Natural killer cell (primary cell): ENCODE results near the gene ULK4. TPM values are rescaled to one million over a fixed set of nuclear protein-coding genes. Genes with fewer than 3 reads are reported as not detected.

Experiments used
- ATAC-seq, 3 donors: fragments of 150-1000 bp in 2 of 3; fragments of 200-7000 bp in 1 of 3; cut with Tn5 transposase; 1 replicate in 1 of 3; 2 replicates in 2 of 3; pipeline ENCODE4 v1.10.0; 2021; ENCODE audit warnings: mild to moderate bottlenecking in 2 of 3, moderate library complexity in 2 of 3
- DNase-seq, 2 donors: peaks; one replicate each; pipeline versions ENCODE4 v3.0.0 to v3.0.0-alpha.2; 2013 to 2021; ENCODE audit warnings: mixed read lengths in 1 of 2
- H3K27ac ChIP-seq: one replicate; pipeline ENCODE4 v1.5.1; 2013; ENCODE audit warnings: mild to moderate bottlenecking, low read length
- H3K27me3 ChIP-seq: one replicate; pipeline ENCODE4 v1.6.1; 2013; ENCODE audit warnings: low read length; ENCODE audit not compliant: control insufficient read depth, insufficient read depth
- H3K36me3 ChIP-seq: one replicate; pipeline ENCODE4 v1.6.1; 2013; ENCODE audit warnings: low read length; ENCODE audit not compliant: control insufficient read depth, insufficient read depth
- H3K4me1 ChIP-seq: one replicate; pipeline ENCODE4 v1.6.1; 2013; ENCODE audit warnings: low read length; ENCODE audit not compliant: control insufficient read depth, insufficient read depth
- H3K4me3 ChIP-seq: one replicate; pipeline ENCODE4 v1.5.1; 2013; ENCODE audit warnings: low read length
- H3K9me3 ChIP-seq: one replicate; pipeline ENCODE4 v1.6.1; 2013; ENCODE audit warnings: low read length; ENCODE audit not compliant: control insufficient read depth, insufficient read depth
- H3K27ac Mint-ChIP-seq, 2 donors: one replicate each; pipeline ENCODE4 v1.8.0; 2022; ENCODE audit warnings: mild to moderate bottlenecking in 2 of 2, mixed read lengths in 2 of 2, moderate library complexity in 1 of 2
- H3K27me3 Mint-ChIP-seq, 2 donors: one replicate each; pipeline ENCODE4 v1.8.0; 2022; ENCODE audit warnings: low read depth in 2 of 2, mixed read lengths in 2 of 2
- H3K36me3 Mint-ChIP-seq: one replicate; pipeline ENCODE4 v1.8.0; 2022; ENCODE audit warnings: mixed read lengths
- H3K4me1 Mint-ChIP-seq, 2 donors: one replicate each; pipeline ENCODE4 v1.8.0; 2022; ENCODE audit warnings: mixed read lengths in 2 of 2
- H3K4me3 Mint-ChIP-seq: one replicate; pipeline ENCODE4 v1.8.0; 2022; ENCODE audit warnings: mild to moderate bottlenecking, moderate library complexity, mixed read lengths
- H3K9me3 Mint-ChIP-seq, 2 donors: one replicate each; pipeline ENCODE4 v1.8.0; 2022; ENCODE audit warnings: mixed read lengths in 2 of 2
- WGBS: methylation state at CpG from one replicate; pipeline ENCODE4 v1.1.7; 2013; ENCODE audit warnings: missing lambda C conversion rate; ENCODE audit not compliant: insufficient coverage; 5-methylcytosine and 5-hydroxymethylcytosine counted together
- intact Hi-C: fragments of 100-400 bp; cut with micrococcal nuclease; formaldehyde crosslinking; loops from one replicate; pipeline ENCODE4 v1.14.2; 2022
- total RNA-seq, 4 donors: library from RNA; stranded (reverse); fragments of 120-200 nt in 1 of 4; gene quantifications; one replicate each; pipeline versions ENCODE4 v1.2.3 to v1.2.4, GENCODE V29; 2013 to 2022
- TF ChIP-seq, protein P1 (sequence below): fragments of 200-600 bp; IDR thresholded peaks from one replicate; pipeline ENCODE4 v1.8.0; 2022; ENCODE audit warnings: antibody characterized with exemption

ULK4 gene
- total RNA-seq, 3 donors from 2014 or later (not counting 1 experiment from before 2014, with no cell fraction given): 19.2 to 25.7 (median 21.2) TPM

DNA sequence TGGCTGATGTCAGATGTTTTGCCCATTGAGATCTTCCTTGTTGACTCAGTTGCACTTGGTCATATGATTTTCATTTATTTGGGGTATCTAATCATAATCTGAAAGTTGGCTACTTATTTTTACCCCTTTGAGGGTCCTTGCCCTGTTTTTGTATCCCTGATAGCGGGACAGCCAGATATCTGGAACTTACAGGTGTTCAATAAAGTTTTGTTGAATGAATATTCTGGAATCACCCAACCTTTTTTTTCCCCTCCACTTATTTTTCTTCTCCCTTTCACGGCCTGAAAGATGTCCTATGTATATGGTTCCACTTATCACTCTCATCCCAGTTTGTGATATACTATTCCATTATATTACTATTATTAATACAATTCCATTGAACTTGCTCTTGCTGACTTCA is 749.8 kb downstream of the ULK4 start:
- TF ChIP-seq, protein P1, sequence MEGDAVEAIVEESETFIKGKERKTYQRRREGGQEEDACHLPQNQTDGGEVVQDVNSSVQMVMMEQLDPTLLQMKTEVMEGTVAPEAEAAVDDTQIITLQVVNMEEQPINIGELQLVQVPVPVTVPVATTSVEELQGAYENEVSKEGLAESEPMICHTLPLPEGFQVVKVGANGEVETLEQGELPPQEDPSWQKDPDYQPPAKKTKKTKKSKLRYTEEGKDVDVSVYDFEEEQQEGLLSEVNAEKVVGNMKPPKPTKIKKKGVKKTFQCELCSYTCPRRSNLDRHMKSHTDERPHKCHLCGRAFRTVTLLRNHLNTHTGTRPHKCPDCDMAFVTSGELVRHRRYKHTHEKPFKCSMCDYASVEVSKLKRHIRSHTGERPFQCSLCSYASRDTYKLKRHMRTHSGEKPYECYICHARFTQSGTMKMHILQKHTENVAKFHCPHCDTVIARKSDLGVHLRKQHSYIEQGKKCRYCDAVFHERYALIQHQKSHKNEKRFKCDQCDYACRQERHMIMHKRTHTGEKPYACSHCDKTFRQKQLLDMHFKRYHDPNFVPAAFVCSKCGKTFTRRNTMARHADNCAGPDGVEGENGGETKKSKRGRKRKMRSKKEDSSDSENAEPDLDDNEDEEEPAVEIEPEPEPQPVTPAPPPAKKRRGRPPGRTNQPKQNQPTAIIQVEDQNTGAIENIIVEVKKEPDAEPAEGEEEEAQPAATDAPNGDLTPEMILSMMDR: no peak
- no peak for DNase-seq
- Mint-ChIP-seq H3K9me3 (no peaks in the 10 kb centered on the region), H3K4me1 (peaks cover 79 to 80% of the 10 kb centered on the region in 2 donors), H3K4me3 (peak overlapping the region; percentile 51), H3K36me3 (no peaks in the 10 kb centered on the region), H3K27ac (peak overlapping the region; percentile 60 to 72), H3K27me3 (no peaks in the 10 kb centered on the region)
- H3K27ac ChIP-seq: no peak overlapping the region
- no peaks in the 10 kb centered on the region for H3K9me3 ChIP-seq
- intact Hi-C loops: no loop called here
- no peaks in the 10 kb centered on the region for H3K27me3 ChIP-seq
- H3K4me1 ChIP-seq: peaks cover 7% of the 10 kb centered on the region
- H3K36me3 ChIP-seq: no peaks in the 10 kb centered on the region
- WGBS: no CpG with 5 or more reads among the region's 2 CpGs
- no peak overlapping the region for H3K4me3 ChIP-seq
- ATAC-seq: no peak

DNA sequence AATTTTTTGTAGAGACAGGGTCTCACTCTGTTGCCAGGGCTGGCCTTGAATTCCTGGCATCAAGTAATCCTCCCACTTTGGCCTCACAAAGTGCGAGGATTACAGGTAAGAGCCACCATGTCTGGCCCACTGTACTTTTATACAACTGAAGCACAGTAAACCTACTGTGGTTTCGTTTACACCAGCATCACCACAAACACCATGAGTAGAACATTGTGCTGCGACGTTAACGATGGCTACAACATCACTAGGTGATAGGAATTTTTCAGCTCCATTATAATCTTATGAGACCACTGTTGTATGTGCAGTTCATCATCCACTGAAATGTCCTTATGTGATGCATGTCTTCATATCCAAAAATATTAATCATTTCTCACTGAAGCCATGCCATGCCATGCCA is 750.9 kb downstream of the ULK4 start:
- no peaks in the 10 kb centered on the region for H3K9me3 Mint-ChIP-seq
- ATAC-seq: peak; percentile 31 to 70 (median 53)
- TF ChIP-seq, protein P1: no peak
- Histone ChIP-seq H3K36me3 (no peaks in the 10 kb centered on the region), H3K27me3 (no peaks in the 10 kb centered on the region), H3K4me1 (peaks cover 7% of the 10 kb centered on the region), H3K9me3 (no peaks in the 10 kb centered on the region), H3K4me3 (no peak overlapping the region), H3K27ac (no peak overlapping the region)
- 61% methylated on average over 5 of the region's 5 CpGs for WGBS
- no peak overlapping the region for H3K4me3 Mint-ChIP-seq
- no peak for DNase-seq
- no peaks in the 10 kb centered on the region for H3K36me3 Mint-ChIP-seq
- H3K27me3 Mint-ChIP-seq: no peaks in the 10 kb centered on the region
- H3K4me1 Mint-ChIP-seq: peaks cover 82 to 83% of the 10 kb centered on the region in 2 donors
- intact Hi-C loops: no loop called here
- peak overlapping the region; percentile 60 to 72 for H3K27ac Mint-ChIP-seq

DNA sequence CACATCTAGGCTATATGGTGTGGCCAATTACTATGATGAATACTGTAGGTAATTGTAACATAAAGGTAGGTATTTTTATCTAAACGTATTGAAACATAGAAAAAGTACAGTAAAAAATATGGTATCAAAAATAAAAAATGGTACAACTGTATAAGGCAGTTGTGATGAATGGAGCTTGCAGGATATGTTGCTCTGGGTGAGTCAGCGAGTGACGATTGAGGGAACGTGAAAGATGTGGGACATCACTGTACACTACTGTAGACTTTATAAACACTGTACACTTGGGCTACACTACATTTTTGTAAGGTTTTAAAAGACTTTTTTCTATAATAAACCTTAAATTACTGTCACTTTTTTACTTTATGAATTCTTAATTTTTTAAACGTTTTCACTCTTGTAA is 752.3 kb downstream of the ULK4 start:
- TF ChIP-seq, protein P1: no peak
- no peaks in the 10 kb centered on the region for H3K27me3 ChIP-seq
- peaks cover 82 to 85% of the 10 kb centered on the region in 2 donors for H3K4me1 Mint-ChIP-seq
- 83% methylated on average over 3 of the region's 5 CpGs for WGBS
- no peaks in the 10 kb centered on the region for H3K9me3 Mint-ChIP-seq
- no peaks in the 10 kb centered on the region for H3K36me3 ChIP-seq
- H3K4me3 Mint-ChIP-seq: peak overlapping the region; percentile 60
- H3K27ac ChIP-seq: no peak overlapping the region
- H3K4me1 ChIP-seq: peaks cover 6% of the 10 kb centered on the region
- ATAC-seq: no peak
- intact Hi-C loops: no loop called here
- H3K36me3 Mint-ChIP-seq: no peaks in the 10 kb centered on the region
- H3K9me3 ChIP-seq: no peaks in the 10 kb centered on the region
- H3K27me3 Mint-ChIP-seq: no peaks in the 10 kb centered on the region
- peak overlapping the region; percentile 47 to 58 for H3K27ac Mint-ChIP-seq
- H3K4me3 ChIP-seq: no peak overlapping the region
- DNase-seq: no peak

DNA sequence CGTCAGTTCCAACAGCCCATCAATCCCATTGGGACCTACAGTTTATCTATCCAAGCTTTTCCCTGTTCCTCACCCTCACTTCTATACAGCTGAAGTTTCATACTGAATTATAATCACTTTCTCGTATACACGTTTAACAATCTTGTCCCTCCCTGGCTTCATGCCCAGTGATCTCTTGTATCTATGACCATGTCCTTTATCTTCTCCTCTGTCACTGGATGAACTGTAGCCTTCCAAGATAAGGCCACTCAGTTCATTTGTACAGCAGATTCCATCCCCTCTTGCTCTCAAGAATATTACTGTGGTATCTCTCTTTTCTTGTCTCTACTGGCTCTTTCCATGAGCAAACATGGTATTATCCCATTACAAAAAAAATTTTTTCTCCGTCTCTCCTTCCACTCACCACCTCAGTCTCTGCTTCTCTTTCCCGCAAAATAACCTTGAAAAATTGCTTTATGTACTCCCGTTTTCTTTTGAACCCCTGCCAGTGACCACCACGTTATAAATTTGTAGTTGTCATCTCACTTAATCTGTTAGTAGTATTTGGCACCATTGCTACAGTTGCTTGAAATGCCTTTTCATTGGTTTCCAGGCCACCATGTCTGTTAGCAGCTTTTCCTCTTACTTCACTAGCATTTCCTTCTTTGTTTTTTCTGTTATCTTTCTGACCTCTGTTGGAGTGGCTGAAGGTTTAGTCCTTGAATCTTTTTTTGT is 753.2 kb downstream of the ULK4 start:
- H3K27ac ChIP-seq: no peak overlapping the region
- Mint-ChIP-seq H3K27ac (peak overlapping the region; percentile 47 to 58), H3K27me3 (no peaks in the 10 kb centered on the region), H3K4me3 (peak overlapping the region; percentile 10), H3K9me3 (no peaks in the 10 kb centered on the region), H3K4me1 (peaks cover 83 to 86% of the 10 kb centered on the region in 2 donors), H3K36me3 (no peaks in the 10 kb centered on the region)
- DNase-seq (no peak), ATAC-seq (no peak)
- WGBS: 77% methylated on average over 7 of the region's 7 CpGs
- no peaks in the 10 kb centered on the region for H3K9me3 ChIP-seq
- TF ChIP-seq, protein P1: no peak
- peaks cover 4% of the 10 kb centered on the region for H3K4me1 ChIP-seq
- H3K4me3 ChIP-seq: no peak overlapping the region
- no peaks in the 10 kb centered on the region for H3K27me3 ChIP-seq
- H3K36me3 ChIP-seq: no peaks in the 10 kb centered on the region
- intact Hi-C loops: no loop called here
